OCI-LY7 (cell line): ENCODE data around the gene SECISBP2. TPM values are rescaled to one million over a fixed set of nuclear protein-coding genes. Genes with fewer than 3 reads are reported as not detected.
"Not testable (repeated sequence)": the region's sequence is repeated elsewhere in the genome, so short reads cannot be mapped to it uniquely, and the experiment has no call there.

Source experiments
- BruUV-seq: library from RNA; stranded (reverse); fragments of 400-500 nt; replicated peaks from 2 replicates; lab custom pipeline; 2021; lab: Mats Ljungman, UMichigan
- CTCF ChIA-PET: fragments of 300-600 bp; sonication (Branson Sonifier 250); formaldehyde crosslinking; loops from one replicate; lab custom pipeline; 2022; ENCODE audit warnings: antibody characterized with exemption; ENCODE audit not compliant: unreplicated experiment; lab: Charles Lee
- POLR2A ChIA-PET: fragments of 300-600 bp; sonication (Branson Sonifier 250); formaldehyde crosslinking; loops from one replicate; lab custom pipeline; 2022; ENCODE audit warnings: antibody characterized with exemption; lab: Charles Lee
- DNase-seq: peaks from one replicate; pipeline ENCODE4 v3.0.0-alpha.2; 2015; ENCODE audit warnings: low spot score
- H2AFZ ChIP-seq: fragments of 200-600 bp; sonication (generic), shearing (Covaris generic); 2 replicates; pipeline ENCODE4 v1.6.1; 2014; ENCODE audit warnings: mild to moderate bottlenecking, antibody characterized with exemption, low read length, moderate library complexity
- H3K27ac ChIP-seq: fragments of 200-600 bp; sonication (generic); 2 replicates; pipeline ENCODE4 v1.5.1; 2014; ENCODE audit warnings: mixed run types, low read depth, mild to moderate bottlenecking, moderate library complexity, low read length, inconsistent platforms; ENCODE audit not compliant: poor library complexity, severe bottlenecking
- H3K36me3 ChIP-seq: fragments of 200-600 bp; sonication (generic); 2 replicates; pipeline ENCODE4 v1.6.1; 2014; ENCODE audit warnings: mild to moderate bottlenecking, antibody characterized with exemption, low read length, moderate library complexity, mixed read lengths; ENCODE audit not compliant: insufficient read depth
- H3K4me1 ChIP-seq: fragments of 200-600 bp; sonication (generic); 2 replicates; pipeline ENCODE4 v1.5.1; 2014; ENCODE audit warnings: mild to moderate bottlenecking, low read length; ENCODE audit not compliant: insufficient read depth, poor library complexity, severe bottlenecking
- H3K4me2 ChIP-seq: fragments of 200-600 bp; sonication (generic); 2 replicates; pipeline ENCODE4 v1.6.1; 2014; ENCODE audit warnings: mild to moderate bottlenecking, low read length
- H3K4me3 ChIP-seq: fragments of 200-600 bp; sonication (generic); 2 replicates; pipeline ENCODE4 v1.5.1; 2014; ENCODE audit warnings: mild to moderate bottlenecking, low read depth, low read length; ENCODE audit not compliant: poor library complexity, severe bottlenecking
- H3K79me2 ChIP-seq: fragments of 200-600 bp; sonication (generic); 2 replicates; pipeline ENCODE4 v1.6.1; 2016; ENCODE audit warnings: low read depth, mild to moderate bottlenecking, low read length, moderate library complexity, mixed read lengths; ENCODE audit not compliant: insufficient read depth
- H3K9me2 ChIP-seq: fragments of 200-600 bp; sonication (generic); 2 replicates; pipeline ENCODE4 v1.6.1; 2016; ENCODE audit warnings: mild to moderate bottlenecking, low read length, mixed read lengths; ENCODE audit not compliant: insufficient read depth
- H3K9me3 ChIP-seq: fragments of 200-600 bp; sonication (generic); 2 replicates; pipeline ENCODE4 v1.6.1; 2014; ENCODE audit warnings: mild to moderate bottlenecking, mixed run types, low read length, mixed read lengths
- H4K20me1 ChIP-seq: fragments of 200-600 bp; sonication (generic); 2 replicates; pipeline ENCODE4 v1.6.1; 2014; ENCODE audit warnings: mild to moderate bottlenecking, antibody characterized with exemption, low read length, moderate library complexity, mixed read lengths; ENCODE audit not compliant: insufficient read depth
- EZH2phosphoT487 ChIP-seq: fragments of 200-600 bp; sonication (generic); IDR thresholded peaks from 2 replicates; pipeline ENCODE4 v1.6.1; 2018; ENCODE audit warnings: low read depth, borderline replicate concordance, mild to moderate bottlenecking, mixed run types, antibody characterized with exemption, low read length, moderate library complexity, mixed read lengths
- intact Hi-C: fragments of 100-400 bp; cut with micrococcal nuclease; formaldehyde crosslinking; loops from one replicate; pipeline ENCODE4 v1.10.0; 2022; ENCODE audit not compliant: unreplicated experiment
- total RNA-seq, 2 experiments: library from RNA; depleted of rRNA in 1 of 2; stranded (reverse); fragments of >200 nt in 1 of 2; shearing (Covaris generic) in 1 of 2; gene quantifications; 2 replicates each; pipeline ENCODE4 v1.2.3, GENCODE V29; 2014 to 2022
- TF ChIP-seq, protein P1 (sequence below): fragments of 200-600 bp; sonication (generic); conservative IDR thresholded peaks from 2 replicates; pipeline ENCODE4 v1.5.1; 2014; ENCODE audit warnings: mild to moderate bottlenecking, antibody characterized with exemption, low read length, moderate library complexity, mixed read lengths

The SECISBP2 gene
- total RNA-seq, 2 experiments from 2014 or later, result 77.6 to 85.5 TPM

DNA sequence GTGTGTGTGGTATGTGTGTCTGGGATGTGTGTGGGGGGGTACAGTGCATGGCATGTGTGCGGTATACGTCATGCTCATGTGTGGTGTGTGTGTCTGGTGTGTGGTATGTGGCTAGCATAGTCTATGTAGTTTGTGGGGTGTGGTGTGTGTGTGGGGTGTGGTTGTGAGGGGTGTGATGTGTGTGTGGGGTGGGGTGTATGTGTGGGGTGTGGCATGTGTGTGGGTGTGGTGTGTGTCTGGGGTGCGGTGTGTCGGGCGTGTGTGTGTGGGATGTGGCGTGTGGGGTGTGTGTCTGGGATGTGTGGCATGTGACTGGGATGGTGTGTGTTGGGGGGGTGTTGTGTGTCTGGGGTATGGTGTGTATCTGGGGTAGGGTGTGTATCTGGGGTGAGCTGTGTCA is 52.3 kb downstream of the SECISBP2 start:
- H3K9me3 ChIP-seq, result no peaks in the 10 kb centered on the region
- no peak overlapping the region for H3K27ac ChIP-seq
- no peaks in the 10 kb centered on the region for H3K79me2 ChIP-seq
- peaks cover 5% of the 10 kb centered on the region for H3K4me1 ChIP-seq
- no peaks in the 10 kb centered on the region for H4K20me1 ChIP-seq
- TF ChIP-seq, protein P1, sequence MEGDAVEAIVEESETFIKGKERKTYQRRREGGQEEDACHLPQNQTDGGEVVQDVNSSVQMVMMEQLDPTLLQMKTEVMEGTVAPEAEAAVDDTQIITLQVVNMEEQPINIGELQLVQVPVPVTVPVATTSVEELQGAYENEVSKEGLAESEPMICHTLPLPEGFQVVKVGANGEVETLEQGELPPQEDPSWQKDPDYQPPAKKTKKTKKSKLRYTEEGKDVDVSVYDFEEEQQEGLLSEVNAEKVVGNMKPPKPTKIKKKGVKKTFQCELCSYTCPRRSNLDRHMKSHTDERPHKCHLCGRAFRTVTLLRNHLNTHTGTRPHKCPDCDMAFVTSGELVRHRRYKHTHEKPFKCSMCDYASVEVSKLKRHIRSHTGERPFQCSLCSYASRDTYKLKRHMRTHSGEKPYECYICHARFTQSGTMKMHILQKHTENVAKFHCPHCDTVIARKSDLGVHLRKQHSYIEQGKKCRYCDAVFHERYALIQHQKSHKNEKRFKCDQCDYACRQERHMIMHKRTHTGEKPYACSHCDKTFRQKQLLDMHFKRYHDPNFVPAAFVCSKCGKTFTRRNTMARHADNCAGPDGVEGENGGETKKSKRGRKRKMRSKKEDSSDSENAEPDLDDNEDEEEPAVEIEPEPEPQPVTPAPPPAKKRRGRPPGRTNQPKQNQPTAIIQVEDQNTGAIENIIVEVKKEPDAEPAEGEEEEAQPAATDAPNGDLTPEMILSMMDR, result no peak
- no peak for TF ChIP-seq EZH2phosphoT487
- no TSS peak for BruUV-seq
- POLR2A ChIA-PET, result no interaction called here
- H3K4me3 ChIP-seq, result no peak overlapping the region
- H3K36me3 ChIP-seq, result no peaks in the 10 kb centered on the region
- H2AFZ ChIP-seq, result no peak overlapping the region
- H3K9me2 ChIP-seq, result no peaks in the 10 kb centered on the region
- intact Hi-C loops, result no loop called here
- CTCF ChIA-PET, result no interaction called here
- H3K4me2 ChIP-seq, result no peak overlapping the region
- no peak for DNase-seq

DNA sequence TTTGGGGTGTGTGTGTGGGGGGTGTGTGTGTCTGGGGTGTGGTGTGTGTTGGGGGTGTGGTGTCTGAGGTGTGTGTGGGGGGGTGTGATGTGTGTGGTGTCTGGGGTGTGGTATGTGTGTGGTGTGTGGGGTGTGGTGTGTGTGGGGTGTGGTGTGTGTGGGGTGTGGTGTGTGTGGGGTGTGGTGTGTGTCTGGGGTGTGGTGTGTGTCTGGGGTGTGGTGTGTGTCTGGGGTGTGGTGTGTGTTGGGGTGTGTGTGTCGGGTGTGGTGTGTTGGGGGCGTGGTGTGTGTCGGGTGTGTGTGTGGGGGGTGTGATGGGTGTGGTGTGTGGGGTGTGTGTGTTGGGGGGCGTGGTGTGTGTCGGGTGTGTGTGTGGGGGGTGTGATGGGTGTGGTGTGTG is 53.5 kb downstream of the SECISBP2 start:
- DNase-seq, intact Hi-C loops, H4K20me1 ChIP-seq, POLR2A ChIA-PET, CTCF ChIA-PET, H3K9me2 ChIP-seq, H2AFZ ChIP-seq, H3K79me2 ChIP-seq, BruUV-seq, H3K36me3 ChIP-seq, H3K4me3 ChIP-seq, H3K27ac ChIP-seq, H3K4me1 ChIP-seq, H3K4me2 ChIP-seq, H3K9me3 ChIP-seq: not testable (repeated sequence)

DNA sequence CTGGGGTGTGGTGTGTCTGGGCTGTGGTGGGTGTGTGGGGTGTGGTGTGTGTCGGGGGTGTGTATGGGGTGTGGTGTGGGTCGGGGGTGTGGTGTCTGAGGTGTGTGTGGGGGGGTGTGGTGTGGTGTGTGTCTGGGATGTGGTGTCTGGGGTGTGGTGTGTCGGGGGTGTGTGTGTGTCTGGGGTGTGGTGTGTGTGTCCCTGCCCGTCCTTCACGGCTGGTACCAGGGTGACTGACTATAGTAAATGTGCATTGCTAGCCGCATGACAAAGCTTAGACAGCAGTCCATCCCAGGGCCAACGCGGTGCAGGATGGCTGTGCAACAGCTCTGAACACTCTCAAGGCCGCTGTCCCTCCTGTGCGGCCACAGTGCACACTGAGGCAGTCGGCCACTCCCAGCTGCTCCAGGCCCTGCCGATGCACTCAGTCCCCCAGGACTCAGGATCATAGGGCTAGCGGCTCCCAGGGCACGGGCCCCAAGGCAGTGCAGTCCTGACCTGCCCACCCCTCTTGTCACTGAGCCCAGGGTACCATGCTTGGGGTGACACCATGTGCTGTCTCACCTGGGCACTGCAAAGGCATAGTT is 54.0 kb downstream of the SECISBP2 start:
- no peaks in the 10 kb centered on the region for H3K9me3 ChIP-seq
- intact Hi-C loops, result no loop called here
- H3K4me3 ChIP-seq, result no peak overlapping the region
- ChIA-PET CTCF (no interaction called here), POLR2A (no interaction called here)
- H3K36me3 ChIP-seq, result no peaks in the 10 kb centered on the region
- DNase-seq, result peak; percentile 13
- no peak overlapping the region for H3K27ac ChIP-seq
- TF ChIP-seq, protein P1, result no peak
- TF ChIP-seq EZH2phosphoT487, result no peak
- H4K20me1 ChIP-seq, result no peaks in the 10 kb centered on the region
- H3K9me2 ChIP-seq, result no peaks in the 10 kb centered on the region
- BruUV-seq, result no TSS peak
- H2AFZ ChIP-seq, result no peak overlapping the region
- H3K79me2 ChIP-seq, result no peaks in the 10 kb centered on the region
- H3K4me1 ChIP-seq, result peaks cover 6% of the 10 kb centered on the region
- no peak overlapping the region for H3K4me2 ChIP-seq
